NCI-H2029 (cell line): ENCODE measurements around the gene LYZL4.

Source experiments
- DNase-seq: peaks from one replicate; lab custom pipeline; 2025; lab: John Stamatoyannopoulos, UW

LYZL4 gene

GRCh38 chr3:42410370-42411131 is at the start of gene LYZL4:
Gene LYZL4 (minus strand): TSS chr3:42410610. CDS start chr3:42407251, 3,359 bp downstream.
- DNase-seq = no peak

- DNase-seq = no peak
Measured at GRCh38 chr3:42459151-42459550, 48.7 kb upstream of the LYZL4 start.

- DNase-seq = no peak
Measured at GRCh38 chr3:42456211-42456610, 45.8 kb upstream of the LYZL4 start.

- DNase-seq = no peak
Measured at GRCh38 chr3:42451546-42452230, 41.3 kb upstream of the LYZL4 start.

- DNase-seq = no peak
Measured at GRCh38 chr3:42451116-42451515, 40.7 kb upstream of the LYZL4 start.

GRCh38 chr3:42450567-42450966 is 40.2 kb upstream of the LYZL4 start:
- no peak for DNase-seq

- DNase-seq = no peak
Measured at GRCh38 chr3:42447481-42447880, 37.1 kb upstream of the LYZL4 start.

GRCh38 chr3:42446111-42447050 is 36.0 kb upstream of the LYZL4 start:
- no peak for DNase-seq

GRCh38 chr3:42443819-42444436 is 33.5 kb upstream of the LYZL4 start:
- peak; percentile 86 for DNase-seq

- no peak for DNase-seq
Measured at GRCh38 chr3:42443292-42443691, 32.9 kb upstream of the LYZL4 start.

- DNase-seq = no peak
Measured at GRCh38 chr3:42442640-42443039, 32.2 kb upstream of the LYZL4 start.

GRCh38 chr3:42441791-42442190 is 31.4 kb upstream of the LYZL4 start:
- peak; percentile 4 for DNase-seq

GRCh38 chr3:42440924-42441323 is 30.5 kb upstream of the LYZL4 start:
- no peak for DNase-seq

GRCh38 chr3:42439261-42440115 is 29.1 kb upstream of the LYZL4 start:
- no peak for DNase-seq

- no peak for DNase-seq
Measured at GRCh38 chr3:42438758-42439157, 28.3 kb upstream of the LYZL4 start.

- DNase-seq = no peak
Measured at GRCh38 chr3:42438193-42438592, 27.8 kb upstream of the LYZL4 start.

GRCh38 chr3:42434777-42435380 is 24.5 kb upstream of the LYZL4 start:
- DNase-seq = no peak

- DNase-seq = no peak
Measured at GRCh38 chr3:42432485-42432884, 22.1 kb upstream of the LYZL4 start.

- no peak for DNase-seq
Measured at GRCh38 chr3:42430781-42431532, 20.5 kb upstream of the LYZL4 start.

- no peak for DNase-seq
Measured at GRCh38 chr3:42428830-42429229, 18.4 kb upstream of the LYZL4 start.
